ENCODE measurements around the gene TGFB2. TPM values are rescaled to one million over a fixed set of nuclear protein-coding genes. Genes with fewer than 3 reads are reported as not detected.

The TGFB2 gene
- total RNA-seq, 1 experiment from 2014 or later = 2.5 TPM

DNA sequence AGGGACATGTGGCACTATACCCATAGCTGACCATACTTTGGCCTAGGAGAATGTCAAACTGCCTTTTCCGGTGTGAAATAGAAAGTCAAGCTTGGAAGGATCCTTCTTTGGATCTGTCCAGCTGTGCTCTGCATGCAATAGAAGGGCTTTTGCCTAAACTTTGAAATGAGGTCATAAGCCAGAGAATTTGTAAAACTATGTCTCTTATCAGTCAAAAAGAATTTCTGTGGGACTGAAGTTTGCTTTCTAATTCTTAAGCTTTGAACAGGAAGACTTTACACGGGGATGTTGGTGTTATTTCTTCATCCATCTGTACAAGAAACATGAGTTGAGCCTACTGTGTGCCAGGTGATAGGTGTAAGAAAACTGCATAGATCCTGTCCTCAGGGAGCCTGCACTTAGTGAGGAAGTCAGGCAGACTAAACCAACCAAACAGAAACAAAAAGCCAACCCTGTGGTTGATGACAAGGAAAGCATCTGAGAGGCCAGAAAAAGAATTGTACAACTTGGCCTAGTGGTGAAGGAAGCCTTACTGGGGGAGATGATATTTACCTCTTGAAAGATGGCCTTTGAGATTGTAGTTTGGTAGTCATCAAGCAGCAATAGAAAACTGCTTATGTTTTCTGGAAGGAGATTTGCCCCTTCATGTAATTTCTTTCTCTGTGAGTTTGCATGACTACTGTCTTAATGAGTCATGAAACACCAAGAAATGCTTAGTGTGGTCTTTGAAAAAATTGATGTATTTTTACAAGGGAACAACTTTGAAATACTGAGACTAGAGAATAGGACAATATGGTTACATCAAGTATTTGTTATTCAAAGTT lies 24.8 kb downstream of the TGFB2 start:
- H3K4me1 Mint-ChIP-seq = peaks cover 11% of the 10 kb centered on the region
- DNase-seq (ENCODE audit: low spot score) (no peak), ATAC-seq (no peak)
- CTCF ChIA-PET = no interaction called here
- no peak overlapping the region for H3K4me3 Mint-ChIP-seq
- no peaks in the 10 kb centered on the region for H3K36me3 Mint-ChIP-seq
- TF ChIP-seq TP53 (CRISPR knock-in tag; IDR thresholded peaks at IDR 0.05) (no peak), OVOL2 (CRISPR knock-in tag; IDR thresholded peaks at IDR 0.05; ENCODE audit: borderline replicate concordance) (no peak), KAT7 (CRISPR knock-in tag; IDR thresholded peaks at IDR 0.05; ENCODE audit: borderline replicate concordance) (no peak), ZNF138 (CRISPR knock-in tag; conservative IDR thresholded peaks at IDR 0.05) (no peak), SOX15 (CRISPR knock-in tag; IDR thresholded peaks at IDR 0.05) (no peak), ZNF416 (CRISPR knock-in tag; IDR thresholded peaks at IDR 0.05) (no peak), GABPB1 (CRISPR knock-in tag; IDR thresholded peaks at IDR 0.05) (no peak), ELF4 (CRISPR knock-in tag; IDR thresholded peaks at IDR 0.05; ENCODE audit: low read depth) (no peak), JUN (CRISPR knock-in tag; IDR thresholded peaks at IDR 0.05) (no peak), FOXK1 (CRISPR knock-in tag; IDR thresholded peaks at IDR 0.05) (no peak), CREB1 (CRISPR knock-in tag; IDR thresholded peaks at IDR 0.05) (no peak), IRF2 (CRISPR knock-in tag; IDR thresholded peaks at IDR 0.05; ENCODE audit: borderline replicate concordance, low read depth) (no peak), PRRX2 (CRISPR knock-in tag; IDR thresholded peaks at IDR 0.05) (no peak), NFYB (CRISPR knock-in tag; conservative IDR thresholded peaks at IDR 0.05; ENCODE audit: low read depth) (no peak)
- TF ChIP-seq, protein P1, sequence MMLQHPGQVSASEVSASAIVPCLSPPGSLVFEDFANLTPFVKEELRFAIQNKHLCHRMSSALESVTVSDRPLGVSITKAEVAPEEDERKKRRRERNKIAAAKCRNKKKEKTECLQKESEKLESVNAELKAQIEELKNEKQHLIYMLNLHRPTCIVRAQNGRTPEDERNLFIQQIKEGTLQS (CRISPR knock-in tag; conservative IDR thresholded peaks at IDR 0.05) = no peak
- TF ChIP-seq, protein P2, sequence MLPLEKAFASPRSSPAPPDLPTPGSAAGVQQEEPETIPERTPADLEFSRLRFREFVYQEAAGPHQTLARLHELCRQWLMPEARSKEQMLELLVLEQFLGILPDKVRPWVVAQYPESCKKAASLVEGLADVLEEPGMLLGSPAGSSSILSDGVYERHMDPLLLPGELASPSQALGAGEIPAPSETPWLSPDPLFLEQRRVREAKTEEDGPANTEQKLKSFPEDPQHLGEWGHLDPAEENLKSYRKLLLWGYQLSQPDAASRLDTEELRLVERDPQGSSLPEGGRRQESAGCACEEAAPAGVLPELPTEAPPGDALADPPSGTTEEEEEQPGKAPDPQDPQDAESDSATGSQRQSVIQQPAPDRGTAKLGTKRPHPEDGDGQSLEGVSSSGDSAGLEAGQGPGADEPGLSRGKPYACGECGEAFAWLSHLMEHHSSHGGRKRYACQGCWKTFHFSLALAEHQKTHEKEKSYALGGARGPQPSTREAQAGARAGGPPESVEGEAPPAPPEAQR (CRISPR knock-in tag; IDR thresholded peaks at IDR 0.05) = no peak
- TF ChIP-seq, protein P3, sequence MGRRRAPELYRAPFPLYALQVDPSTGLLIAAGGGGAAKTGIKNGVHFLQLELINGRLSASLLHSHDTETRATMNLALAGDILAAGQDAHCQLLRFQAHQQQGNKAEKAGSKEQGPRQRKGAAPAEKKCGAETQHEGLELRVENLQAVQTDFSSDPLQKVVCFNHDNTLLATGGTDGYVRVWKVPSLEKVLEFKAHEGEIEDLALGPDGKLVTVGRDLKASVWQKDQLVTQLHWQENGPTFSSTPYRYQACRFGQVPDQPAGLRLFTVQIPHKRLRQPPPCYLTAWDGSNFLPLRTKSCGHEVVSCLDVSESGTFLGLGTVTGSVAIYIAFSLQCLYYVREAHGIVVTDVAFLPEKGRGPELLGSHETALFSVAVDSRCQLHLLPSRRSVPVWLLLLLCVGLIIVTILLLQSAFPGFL (CRISPR knock-in tag; IDR thresholded peaks at IDR 0.05; ENCODE audit: borderline replicate concordance) = no peak
- TF ChIP-seq, protein P4, sequence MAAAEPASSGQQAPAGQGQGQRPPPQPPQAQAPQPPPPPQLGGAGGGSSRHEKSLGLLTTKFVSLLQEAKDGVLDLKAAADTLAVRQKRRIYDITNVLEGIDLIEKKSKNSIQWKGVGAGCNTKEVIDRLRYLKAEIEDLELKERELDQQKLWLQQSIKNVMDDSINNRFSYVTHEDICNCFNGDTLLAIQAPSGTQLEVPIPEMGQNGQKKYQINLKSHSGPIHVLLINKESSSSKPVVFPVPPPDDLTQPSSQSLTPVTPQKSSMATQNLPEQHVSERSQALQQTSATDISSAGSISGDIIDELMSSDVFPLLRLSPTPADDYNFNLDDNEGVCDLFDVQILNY (CRISPR knock-in tag; IDR thresholded peaks at IDR 0.05) = no peak
- POLR2A ChIA-PET = no interaction called here
- H3K27me3 Mint-ChIP-seq (ENCODE audit: low read depth) = no peaks in the 10 kb centered on the region
- H3K27ac Mint-ChIP-seq = no peak overlapping the region
- no peaks in the 10 kb centered on the region for H3K9me3 Mint-ChIP-seq

DNA sequence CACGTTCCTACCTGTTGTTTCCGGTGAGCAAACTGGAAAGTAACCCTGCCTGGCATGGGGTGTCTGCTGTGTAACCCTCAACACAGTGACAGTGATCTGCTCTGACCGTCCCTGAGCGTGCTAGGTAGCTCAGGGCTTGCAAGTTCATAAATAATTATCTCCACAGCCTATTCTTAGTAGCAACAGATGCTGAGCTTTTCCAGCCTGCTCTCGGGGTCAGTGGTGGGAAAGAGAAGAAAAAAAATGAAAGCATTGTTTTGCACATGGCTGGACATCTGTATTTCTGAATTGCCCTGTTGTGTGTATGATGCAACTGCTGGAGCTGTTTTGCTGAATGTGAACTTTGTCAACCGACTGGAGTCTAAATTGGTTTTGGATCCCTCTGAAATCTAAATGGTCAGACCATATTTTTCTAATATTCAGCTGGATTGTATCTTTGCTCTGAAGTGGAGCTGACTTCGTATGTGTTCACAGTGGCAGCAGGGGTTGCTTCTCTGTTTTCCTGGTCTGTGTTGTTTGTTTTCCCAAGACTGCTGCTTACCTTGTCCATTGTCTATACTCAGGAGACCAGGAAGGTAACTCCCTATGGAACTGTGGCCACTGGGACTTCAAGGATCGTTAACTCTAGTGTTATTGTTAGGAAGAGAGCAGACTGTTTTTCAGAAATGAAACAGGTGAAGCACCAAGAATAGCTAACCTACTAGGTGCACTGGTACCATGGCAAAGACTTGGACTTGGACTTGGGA lies 27.0 kb downstream of the TGFB2 start:
- Mint-ChIP-seq H3K9me3 (no peaks in the 10 kb centered on the region), H3K4me1 (peaks cover 3% of the 10 kb centered on the region; the same call in 1 of the 2 replicates), H3K27ac (peak overlapping the region; percentile 16; the same call in 1 of the 2 replicates), H3K27me3 (ENCODE audit: low read depth) (no peaks in the 10 kb centered on the region), H3K4me3 (no peak overlapping the region), H3K36me3 (no peaks in the 10 kb centered on the region)
- ATAC-seq (no peak), DNase-seq (ENCODE audit: low spot score) (no peak)
- ChIA-PET CTCF (no interaction called here), POLR2A (no interaction called here)
- TF ChIP-seq GABPB1 (CRISPR knock-in tag; IDR thresholded peaks at IDR 0.05) (peak; percentile 92), TCF7 (CRISPR knock-in tag; IDR thresholded peaks at IDR 0.05; ENCODE audit: low read depth) (no peak)
- TF ChIP-seq, protein P5, sequence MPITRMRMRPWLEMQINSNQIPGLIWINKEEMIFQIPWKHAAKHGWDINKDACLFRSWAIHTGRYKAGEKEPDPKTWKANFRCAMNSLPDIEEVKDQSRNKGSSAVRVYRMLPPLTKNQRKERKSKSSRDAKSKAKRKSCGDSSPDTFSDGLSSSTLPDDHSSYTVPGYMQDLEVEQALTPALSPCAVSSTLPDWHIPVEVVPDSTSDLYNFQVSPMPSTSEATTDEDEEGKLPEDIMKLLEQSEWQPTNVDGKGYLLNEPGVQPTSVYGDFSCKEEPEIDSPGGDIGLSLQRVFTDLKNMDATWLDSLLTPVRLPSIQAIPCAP (CRISPR knock-in tag; IDR thresholded peaks at IDR 0.05) = no peak

Measured in WTC11 (cell line).